HEK293 (cell line): Measurements from ENCODE around the gene SF3B3.

Experiments
- KLF9 ChIP-seq: fragments of 450-650 bp; formaldehyde crosslinking; IDR thresholded peaks from 2 replicates; pipeline ENCODE4 v1.5.1; 2016; ENCODE audit warnings: missing biosample characterization, missing genetic modification characterization, low read depth
- SETDB1 ChIP-seq: IDR thresholded peaks from one replicate; pipeline ENCODE4 v1.6.1; 2017; ENCODE audit warnings: mild to moderate bottlenecking, low read length, moderate library complexity, mixed read lengths; ENCODE audit not compliant: insufficient read length
- TCF7L2 ChIP-seq: IDR thresholded peaks from 2 replicates; pipeline ENCODE4 v1.6.1; 2011; ENCODE audit warnings: low read depth, mild to moderate bottlenecking, inconsistent platforms, low read length, moderate library complexity, borderline replicate concordance
- YY2 ChIP-seq: fragments of 450-650 bp; formaldehyde crosslinking; IDR thresholded peaks from 2 replicates; pipeline ENCODE4 v1.5.1; 2016; ENCODE audit warnings: missing biosample characterization, missing genetic modification characterization
- ZBTB20 ChIP-seq: fragments of 450-650 bp; formaldehyde crosslinking; IDR thresholded peaks from 2 replicates; pipeline ENCODE4 v1.5.1; 2016; ENCODE audit warnings: missing biosample characterization, missing genetic modification characterization
- ZBTB7A ChIP-seq: fragments of 450-650 bp; formaldehyde crosslinking; IDR thresholded peaks from 2 replicates; pipeline ENCODE4 v1.5.1; 2016; ENCODE audit warnings: low read depth, missing biosample characterization, missing genetic modification characterization
- ZIC2 ChIP-seq: fragments of 450-650 bp; formaldehyde crosslinking; IDR thresholded peaks from 2 replicates; pipeline ENCODE4 v1.5.1; 2016; ENCODE audit warnings: missing biosample characterization, missing genetic modification characterization
- ZNF239 ChIP-seq: fragments of 450-650 bp; formaldehyde crosslinking; IDR thresholded peaks from 2 replicates; pipeline ENCODE4 v1.5.1; 2016; ENCODE audit warnings: missing biosample characterization, missing genetic modification characterization
- ZNF350 ChIP-seq: fragments of 450-650 bp; formaldehyde crosslinking; IDR thresholded peaks from 2 replicates; pipeline ENCODE4 v1.5.0; 2017; ENCODE audit warnings: missing biosample characterization, mild to moderate bottlenecking, missing genetic modification characterization
- ZNF423 ChIP-seq: fragments of 450-650 bp; formaldehyde crosslinking; IDR thresholded peaks from 2 replicates; pipeline ENCODE4 v1.5.1; 2016; ENCODE audit warnings: missing biosample characterization, missing genetic modification characterization
- ZNF510 ChIP-seq: fragments of 450-650 bp; formaldehyde crosslinking; IDR thresholded peaks from 2 replicates; pipeline ENCODE4 v1.5.1; 2018; ENCODE audit warnings: mild to moderate bottlenecking, missing genetic modification characterization, missing biosample characterization; ENCODE audit not compliant: insufficient replicate concordance
- ZNF530 ChIP-seq: fragments of 450-650 bp; formaldehyde crosslinking; IDR thresholded peaks from 2 replicates; pipeline ENCODE4 v1.5.1; 2016; ENCODE audit warnings: low read depth, missing biosample characterization, missing genetic modification characterization
- TF ChIP-seq, protein P1 (sequence below): fragments of 450-650 bp; formaldehyde crosslinking; IDR thresholded peaks from 2 replicates; pipeline ENCODE4 v1.5.1; 2016; ENCODE audit warnings: missing biosample characterization, missing genetic modification characterization
- TF ChIP-seq, protein P2 (sequence below): sonication (generic); formaldehyde crosslinking; IDR thresholded peaks from 2 replicates; pipeline ENCODE4 v1.8.1; 2022; ENCODE audit warnings: mild to moderate bottlenecking, moderate library complexity, missing genetic modification reagents

DNA sequence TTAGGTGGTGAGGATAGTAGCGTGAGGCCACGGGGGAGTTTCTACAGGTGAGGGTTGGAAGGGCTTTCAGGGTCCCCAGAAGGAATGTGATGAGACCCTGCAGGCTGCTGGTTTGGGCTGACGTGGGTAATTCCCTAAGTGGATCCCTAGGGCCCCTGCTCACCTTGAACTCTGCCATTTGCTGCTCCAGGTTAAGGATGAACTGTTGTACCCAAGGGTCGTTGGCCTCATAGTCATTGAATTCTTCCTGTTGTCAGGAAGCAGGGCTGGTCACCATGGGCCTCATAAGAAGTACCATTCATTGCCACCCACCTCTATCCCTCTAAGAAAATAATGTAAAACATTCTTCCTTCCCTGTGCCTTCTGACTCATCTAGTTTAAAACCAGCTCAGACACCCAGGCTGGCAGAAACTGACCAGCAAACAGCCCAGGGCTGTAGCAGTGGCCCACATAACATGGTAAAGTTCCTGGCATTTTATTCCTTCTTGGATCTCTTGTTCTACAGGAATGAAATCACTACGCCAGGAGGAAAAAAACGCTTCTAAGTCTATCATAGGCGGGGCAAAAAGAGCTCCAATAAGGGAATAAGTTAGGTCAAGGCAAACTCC lies 41.6 kb upstream of the SF3B3 start:
- no peak for TF ChIP-seq ZNF423 (tag by site-specific recombination)
- TF ChIP-seq, protein P1, sequence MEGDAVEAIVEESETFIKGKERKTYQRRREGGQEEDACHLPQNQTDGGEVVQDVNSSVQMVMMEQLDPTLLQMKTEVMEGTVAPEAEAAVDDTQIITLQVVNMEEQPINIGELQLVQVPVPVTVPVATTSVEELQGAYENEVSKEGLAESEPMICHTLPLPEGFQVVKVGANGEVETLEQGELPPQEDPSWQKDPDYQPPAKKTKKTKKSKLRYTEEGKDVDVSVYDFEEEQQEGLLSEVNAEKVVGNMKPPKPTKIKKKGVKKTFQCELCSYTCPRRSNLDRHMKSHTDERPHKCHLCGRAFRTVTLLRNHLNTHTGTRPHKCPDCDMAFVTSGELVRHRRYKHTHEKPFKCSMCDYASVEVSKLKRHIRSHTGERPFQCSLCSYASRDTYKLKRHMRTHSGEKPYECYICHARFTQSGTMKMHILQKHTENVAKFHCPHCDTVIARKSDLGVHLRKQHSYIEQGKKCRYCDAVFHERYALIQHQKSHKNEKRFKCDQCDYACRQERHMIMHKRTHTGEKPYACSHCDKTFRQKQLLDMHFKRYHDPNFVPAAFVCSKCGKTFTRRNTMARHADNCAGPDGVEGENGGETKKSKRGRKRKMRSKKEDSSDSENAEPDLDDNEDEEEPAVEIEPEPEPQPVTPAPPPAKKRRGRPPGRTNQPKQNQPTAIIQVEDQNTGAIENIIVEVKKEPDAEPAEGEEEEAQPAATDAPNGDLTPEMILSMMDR (tag by site-specific recombination) = no peak
- TF ChIP-seq SETDB1 = no peak
- TF ChIP-seq ZBTB7A (tag by site-specific recombination) = no peak
- no peak for TF ChIP-seq ZNF510 (tag by site-specific recombination)
- TF ChIP-seq ZNF350 (tag by site-specific recombination) = no peak
- TF ChIP-seq YY2 (tag by site-specific recombination) = no peak
- TF ChIP-seq KLF9 (tag by site-specific recombination) = no peak
- TF ChIP-seq ZNF530 (tag by site-specific recombination) = no peak
- TF ChIP-seq, protein P2, sequence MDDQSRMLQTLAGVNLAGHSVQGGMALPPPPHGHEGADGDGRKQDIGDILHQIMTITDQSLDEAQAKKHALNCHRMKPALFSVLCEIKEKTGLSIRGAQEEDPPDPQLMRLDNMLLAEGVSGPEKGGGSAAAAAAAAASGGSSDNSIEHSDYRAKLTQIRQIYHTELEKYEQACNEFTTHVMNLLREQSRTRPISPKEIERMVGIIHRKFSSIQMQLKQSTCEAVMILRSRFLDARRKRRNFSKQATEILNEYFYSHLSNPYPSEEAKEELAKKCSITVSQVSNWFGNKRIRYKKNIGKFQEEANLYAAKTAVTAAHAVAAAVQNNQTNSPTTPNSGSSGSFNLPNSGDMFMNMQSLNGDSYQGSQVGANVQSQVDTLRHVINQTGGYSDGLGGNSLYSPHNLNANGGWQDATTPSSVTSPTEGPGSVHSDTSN (CRISPR knock-in tag) = no peak
- no peak for TF ChIP-seq ZIC2
- no peak for TF ChIP-seq ZNF239 (tag by site-specific recombination)
- no peak for TF ChIP-seq TCF7L2
- no peak for TF ChIP-seq ZBTB20 (tag by site-specific recombination)
